Suppressor macrophage treated with lipopolysaccharide for 1 hour (primary cell): Measurements from ENCODE around the gene NSMCE1.

Experiments used
- DNase-seq, 3 donors: peaks; one replicate each; pipeline ENCODE4 v3.0.0-alpha.2; 2020 to 2022

Gene NSMCE1, protein sequence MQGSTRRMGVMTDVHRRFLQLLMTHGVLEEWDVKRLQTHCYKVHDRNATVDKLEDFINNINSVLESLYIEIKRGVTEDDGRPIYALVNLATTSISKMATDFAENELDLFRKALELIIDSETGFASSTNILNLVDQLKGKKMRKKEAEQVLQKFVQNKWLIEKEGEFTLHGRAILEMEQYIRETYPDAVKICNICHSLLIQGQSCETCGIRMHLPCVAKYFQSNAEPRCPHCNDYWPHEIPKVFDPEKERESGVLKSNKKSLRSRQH

DNA sequence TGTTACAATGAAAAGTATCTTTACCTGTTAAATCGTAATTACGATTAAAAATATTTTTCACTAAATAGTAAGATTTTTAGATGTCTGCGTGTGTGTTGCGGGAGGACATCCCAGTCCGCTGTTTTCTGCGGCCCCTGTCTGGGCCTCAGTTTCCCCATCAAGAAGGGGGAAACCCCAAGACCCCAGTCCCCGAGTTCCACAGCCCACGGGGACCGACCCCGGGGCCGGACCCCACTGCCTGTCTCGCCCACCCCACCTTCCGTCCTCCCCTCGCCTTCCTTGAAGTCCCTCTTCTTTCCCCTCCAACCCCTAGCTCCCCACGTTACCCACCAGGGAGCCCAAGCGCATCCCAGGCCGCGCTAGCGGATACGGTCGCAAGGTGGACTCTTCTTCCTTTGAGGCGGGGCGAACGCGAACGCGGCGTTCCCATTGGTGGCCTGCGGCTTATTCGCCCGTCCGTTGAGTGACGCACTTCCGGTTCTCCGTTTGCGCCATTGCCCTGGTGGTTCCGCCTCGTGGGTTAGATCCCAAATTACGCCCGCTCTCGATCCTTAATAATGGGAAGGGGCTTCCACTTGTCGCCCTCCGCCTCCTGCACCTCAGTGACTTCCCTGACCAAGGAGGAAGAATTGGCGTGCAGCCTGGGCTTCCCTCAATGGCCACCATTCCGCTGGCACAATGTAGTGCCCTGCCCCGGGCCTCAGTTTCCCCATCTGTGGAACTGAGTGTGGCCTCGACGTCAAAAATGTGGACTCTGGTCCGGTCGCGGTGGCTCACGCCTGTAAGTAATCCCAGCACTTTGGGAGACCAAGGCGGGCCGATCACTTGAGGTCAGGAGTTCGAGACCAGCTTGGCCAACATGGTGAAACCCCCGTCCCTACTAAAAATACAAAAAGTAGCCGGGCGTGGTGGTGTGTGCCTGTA lies at the start of gene NSMCE1:
Gene NSMCE1 (minus strand): TSS at position 397 of the 924 bp plus-strand sequence. CDS start 11,202 bp downstream, outside the sequence.
- DNase-seq, result peak; percentile 98 to 99 (median 98)

DNA sequence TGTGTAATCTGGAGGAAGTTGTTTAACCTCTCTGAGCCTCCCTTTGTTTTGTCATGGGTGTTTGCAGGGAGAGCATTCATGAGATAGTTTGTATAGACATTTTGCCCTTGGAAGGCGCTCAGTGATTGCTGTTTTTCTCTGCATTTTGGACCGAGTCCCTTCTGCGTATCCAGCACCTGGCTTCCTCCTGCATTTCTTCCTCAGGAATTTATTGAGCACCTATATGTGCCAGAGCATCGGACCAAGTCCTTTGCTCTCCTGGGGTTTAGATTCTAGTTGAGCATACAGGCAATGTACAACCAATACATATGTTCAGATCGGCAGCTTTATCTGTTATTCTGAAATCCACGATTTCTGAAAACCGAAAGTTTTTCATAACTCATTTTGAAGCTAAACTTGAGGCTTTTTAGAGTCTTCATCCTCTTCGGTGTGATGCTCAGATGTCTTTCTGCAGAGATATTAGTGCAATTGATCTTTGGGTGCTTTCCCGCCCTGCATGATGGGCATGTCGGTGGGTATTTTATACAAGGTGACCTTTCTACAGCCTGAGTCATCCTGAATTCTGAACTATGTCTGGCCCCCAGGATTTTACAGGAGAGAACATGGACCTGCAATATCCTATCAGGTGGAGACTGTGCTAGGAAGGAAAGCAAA lies 49.3 kb upstream of the NSMCE1 start:
- no peak for DNase-seq

DNA sequence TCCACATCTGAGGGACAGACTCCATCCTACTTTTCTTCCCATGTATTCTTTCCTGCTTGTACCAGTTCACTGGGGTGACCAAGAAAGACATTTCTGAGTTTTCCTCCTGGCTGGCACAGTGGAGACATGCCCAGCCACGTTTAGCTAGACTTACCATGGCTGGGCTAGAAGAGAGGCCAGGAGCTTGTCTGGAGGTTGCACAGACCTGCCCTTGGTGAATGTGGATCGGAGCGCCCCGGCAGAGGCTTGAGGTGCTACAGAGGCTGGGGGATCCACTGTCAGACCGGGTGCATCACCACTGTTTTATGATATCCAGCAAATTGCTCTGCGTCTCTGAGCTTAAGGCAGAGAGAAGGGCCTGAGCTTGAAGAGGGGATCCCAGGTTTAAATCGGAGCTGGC lies 48.7 kb upstream of the NSMCE1 start:
- DNase-seq, result no peak

DNA sequence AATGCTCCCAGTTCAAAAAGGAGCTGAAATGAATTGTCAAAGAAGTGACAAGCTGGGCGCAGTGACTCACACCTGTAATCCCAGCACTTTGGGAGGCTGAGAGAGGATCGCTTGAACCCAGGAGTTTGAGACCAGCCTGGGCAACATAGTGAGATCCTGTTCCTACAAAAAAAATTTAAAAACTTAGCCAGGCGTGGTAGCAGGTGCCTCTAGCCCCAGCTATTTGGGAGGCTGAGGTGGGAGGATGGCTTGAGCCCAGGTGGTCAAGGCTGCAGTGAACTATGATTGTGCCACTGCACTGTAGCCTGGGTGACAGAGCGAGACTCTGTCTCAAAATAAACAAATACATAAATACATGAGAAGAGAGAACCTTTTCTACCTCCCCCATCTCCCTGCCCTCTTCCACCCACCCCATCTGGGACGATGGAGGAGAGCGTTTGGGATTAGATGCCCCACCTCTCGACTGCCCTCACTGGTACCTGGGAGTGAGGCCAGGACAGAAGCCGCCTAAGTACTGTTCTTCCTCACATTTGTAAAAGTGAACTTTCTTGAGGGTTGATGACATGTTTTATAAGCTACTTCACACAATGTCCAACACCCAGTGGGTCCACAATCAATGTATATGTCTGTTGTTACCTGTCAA lies 47.6 kb upstream of the NSMCE1 start:
- no peak for DNase-seq

DNA sequence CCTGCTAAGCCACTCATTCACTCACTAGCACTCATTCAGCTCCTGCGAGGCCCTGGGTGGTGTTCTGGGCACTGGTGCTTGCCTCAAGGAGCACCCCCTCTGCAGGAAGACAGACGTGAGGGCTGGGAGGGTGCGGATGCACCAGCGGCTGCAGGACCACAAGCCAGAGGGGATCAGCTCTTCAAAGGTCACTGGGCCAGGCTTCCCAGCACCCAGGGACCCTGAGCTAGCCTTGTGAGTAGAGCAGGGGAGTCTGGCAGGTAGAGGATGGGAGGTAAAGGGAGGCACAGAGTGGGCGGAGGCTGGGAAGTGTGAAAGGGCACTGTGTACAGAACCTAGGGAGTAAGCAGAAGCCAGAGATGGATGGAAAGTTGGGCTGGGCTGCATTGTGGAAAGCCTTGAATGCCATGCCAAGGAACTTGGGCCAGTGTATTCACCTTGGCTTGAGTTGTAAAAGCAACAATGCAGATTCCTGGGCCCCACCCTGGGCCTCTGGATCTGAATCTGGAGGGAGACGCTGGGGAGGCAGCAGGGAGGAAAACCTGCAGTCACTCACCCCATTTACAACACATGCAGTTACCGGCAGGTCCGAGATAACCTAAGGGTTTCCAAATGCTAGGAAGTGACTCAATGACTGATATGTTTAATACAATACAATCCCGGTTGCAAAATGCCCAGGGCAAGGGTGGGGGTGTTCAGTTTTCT lies 46.9 kb upstream of the NSMCE1 start:
- peak; percentile 54 to 78 (median 61) for DNase-seq

DNA sequence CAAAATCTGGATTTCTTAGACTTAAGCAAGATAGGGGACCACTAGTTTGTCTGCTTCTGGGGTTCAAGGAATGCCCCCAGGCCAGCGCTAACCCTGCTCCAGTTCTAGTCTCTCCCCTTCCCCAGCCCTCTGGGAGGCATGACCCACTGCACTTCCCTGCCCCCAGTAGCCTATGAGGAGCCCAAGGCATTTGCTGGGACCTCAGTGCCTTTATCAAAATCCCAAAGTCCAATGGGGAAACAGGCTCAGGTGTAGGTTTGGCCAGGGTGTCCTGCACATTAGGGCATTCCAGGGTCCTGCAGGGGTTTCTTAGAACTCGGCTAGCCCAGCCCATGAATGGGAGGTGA lies 46.4 kb upstream of the NSMCE1 start:
- DNase-seq, result no peak

DNA sequence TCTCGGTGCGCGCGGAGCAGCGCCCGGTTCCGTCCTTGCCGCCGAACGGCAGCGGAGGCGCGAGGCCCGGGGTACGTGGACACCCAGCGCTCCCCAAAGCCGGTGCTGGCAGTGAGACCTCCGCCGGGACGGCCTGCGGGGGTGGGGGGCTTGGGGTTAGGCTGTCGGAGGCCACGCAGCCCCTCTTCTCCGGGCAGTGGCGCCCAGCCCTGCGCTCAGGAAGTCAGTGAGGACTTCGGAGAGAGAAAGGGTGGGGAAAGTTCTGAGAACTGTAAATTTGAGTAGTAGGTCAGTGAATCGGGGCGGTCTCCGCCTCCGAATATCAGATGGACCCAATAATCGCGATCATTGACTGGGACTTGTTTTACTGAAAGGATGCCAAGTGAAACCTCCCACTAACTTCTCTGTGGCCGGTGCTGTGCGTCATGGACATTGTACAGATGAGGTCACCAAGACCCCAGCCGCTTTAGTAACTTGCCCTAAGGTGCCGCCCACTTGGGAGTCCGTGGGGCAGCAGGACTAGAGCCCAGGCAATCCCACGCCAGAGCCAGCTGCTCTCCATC lies 45.7 kb upstream of the NSMCE1 start:
- DNase-seq, result peak; percentile 91 to 95 (median 91)

DNA sequence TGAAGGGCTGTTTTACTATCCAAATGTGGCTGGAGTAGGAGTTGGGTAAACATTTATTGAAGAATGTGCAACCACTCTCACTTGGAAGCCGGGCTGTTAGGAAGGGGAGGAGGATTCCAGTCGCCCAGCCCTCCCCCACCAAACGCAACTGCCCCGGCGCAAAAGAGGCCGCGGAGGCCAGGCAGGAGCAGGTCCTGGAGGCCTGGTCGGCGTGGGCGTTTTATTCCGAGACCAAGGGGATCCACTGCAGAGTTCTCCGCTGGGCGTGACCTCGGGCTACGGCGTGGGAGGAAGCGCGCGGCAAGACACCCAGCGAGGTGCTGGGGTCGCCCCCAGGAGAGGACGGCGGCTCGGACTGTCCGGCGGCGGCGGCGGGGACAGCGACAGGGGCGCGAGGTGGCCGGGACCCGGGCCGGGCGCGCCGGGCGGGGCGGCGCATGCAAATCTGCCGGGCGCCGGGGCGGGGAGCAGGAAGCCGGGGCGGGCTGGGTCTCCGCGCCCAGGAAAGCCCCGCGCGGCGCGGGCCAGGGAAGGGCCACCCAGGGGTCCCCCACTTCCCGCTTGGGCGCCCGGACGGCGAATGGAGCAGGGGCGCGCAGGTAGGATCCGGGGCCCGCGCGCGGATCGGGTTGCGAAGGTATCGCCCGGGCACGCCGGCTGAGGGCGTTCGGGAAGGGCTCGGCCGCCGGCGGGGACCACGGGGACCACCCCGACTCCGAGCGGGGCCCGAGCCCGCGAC lies 45.0 kb upstream of the NSMCE1 start, which contains the start of gene IL4R:
Gene IL4R (plus strand): TSS at position 553 of the 739 bp plus-strand sequence. CDS start 26,230 bp downstream, outside the sequence.
- peak; percentile 96 to 97 (median 96) for DNase-seq

DNA sequence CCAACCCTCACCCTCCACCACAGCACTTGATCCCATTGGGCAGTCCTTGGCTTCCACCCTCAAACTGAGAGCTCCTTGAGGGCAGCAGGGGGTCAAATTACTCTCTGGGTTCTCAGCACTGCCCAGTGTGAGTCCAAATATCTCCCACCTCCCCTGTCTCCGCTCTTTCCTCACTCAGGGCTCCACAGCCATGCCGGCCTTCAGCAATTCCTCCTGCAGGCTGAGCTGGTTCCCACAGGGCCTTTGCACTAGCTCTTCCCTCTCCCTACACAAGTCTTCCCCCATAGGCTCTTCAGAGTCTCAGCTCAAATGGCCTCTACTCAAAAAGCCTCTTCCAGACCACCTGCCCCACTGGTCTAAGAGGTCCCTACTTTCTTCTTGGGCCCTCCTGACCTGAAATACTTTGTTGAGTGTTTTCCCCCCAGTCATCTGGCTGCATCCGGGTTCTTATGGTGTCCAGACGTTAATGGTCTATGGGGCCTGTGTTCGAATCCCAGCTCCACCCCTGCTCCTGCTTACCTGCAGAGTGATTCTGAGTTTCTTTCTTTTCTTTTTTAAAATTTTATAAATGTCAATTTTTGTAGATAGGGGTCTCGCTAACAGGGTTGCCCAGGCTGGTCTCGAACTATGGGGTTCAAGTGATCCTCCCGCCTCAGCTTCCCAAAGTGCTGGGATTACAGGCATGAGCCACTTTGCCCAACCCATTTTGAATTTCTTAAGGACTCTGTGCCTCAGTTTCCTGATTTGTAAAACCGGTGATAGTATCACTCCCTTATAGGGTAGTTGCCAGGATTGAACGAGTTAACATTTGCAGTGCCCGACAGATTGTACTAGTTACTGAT lies 44.2 kb upstream of the NSMCE1 start:
- DNase-seq, result no peak

DNA sequence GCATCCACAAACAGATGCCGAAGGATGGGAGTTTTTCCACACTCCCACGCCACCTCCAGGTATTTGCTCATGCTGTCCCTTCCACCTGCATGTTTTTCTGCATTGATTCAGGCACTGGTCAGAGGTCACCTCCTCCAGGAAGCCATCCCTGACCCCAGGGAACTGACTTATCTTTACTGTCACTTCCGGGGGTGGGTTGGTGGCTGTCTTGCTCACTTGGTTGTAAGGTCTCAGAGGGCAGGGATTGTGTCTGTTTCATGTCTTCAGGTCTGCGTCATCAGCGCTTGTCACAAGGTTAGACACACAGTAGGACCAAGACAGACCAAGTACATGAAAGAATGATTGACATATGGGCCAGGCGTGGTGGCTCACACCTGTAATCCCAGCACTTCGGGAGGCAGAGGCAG lies 43.3 kb upstream of the NSMCE1 start:
- DNase-seq, result peak in 1 of 3 donors; percentile 24

DNA sequence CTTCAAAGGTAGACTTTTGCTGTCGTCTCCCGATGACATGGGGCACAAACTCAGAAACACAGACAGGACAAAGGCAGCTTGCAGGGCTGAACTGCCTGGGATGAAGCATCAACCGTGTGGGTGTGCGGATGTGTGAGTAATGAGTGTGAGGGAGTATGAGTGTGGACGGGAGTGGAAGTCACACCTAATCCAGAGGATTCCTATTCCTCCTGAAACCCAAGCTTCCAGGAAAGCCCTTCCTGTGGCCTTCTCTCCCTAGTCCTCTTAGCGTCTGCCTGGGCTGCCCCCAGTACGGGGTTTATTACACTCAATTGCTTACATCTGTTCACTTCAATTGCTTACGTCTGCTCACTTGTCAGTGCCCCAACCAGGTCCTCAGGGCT lies 42.9 kb upstream of the NSMCE1 start:
- peak; percentile 45 to 51 (median 46) for DNase-seq

DNA sequence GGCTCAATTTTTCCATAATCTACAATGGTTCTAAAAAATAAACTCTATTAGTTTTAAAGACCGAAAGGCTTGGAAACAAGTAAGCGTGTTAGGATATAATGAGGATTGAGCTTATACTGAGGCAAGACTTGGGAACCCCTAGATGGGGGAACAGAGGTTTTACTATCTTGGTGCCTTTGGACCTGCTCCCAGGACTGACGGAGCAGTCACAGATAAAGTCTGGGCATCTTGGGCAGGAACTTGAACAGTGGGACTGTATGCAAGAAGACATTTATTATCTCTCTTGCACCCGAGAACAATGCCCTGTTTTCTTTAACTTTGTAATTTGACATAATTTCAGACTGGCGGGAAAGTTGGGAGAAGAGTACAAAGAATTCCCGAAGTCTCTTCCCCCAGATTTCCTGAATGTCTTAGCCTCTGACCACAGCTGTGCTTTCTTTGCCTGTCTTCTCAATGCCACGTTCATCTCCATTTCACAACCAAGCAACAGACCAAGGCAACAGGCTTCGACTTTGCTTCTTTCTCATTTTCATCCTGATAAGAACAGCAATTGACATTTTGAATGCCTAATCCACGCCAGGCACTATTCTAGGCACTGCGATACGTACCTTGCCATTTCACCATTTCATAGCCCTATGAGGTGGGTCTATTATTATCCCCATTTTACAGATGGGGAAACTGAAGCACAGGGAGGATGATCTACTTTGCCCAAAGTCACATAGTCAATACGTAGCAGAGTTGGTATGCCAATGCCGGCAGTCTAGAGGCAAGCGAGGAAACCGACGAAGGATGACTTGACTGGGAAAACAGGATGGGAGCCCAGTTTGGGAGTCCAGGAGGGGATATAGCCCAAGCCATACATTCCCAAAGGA lies 42.2 kb upstream of the NSMCE1 start:
- DNase-seq, result no peak

DNA sequence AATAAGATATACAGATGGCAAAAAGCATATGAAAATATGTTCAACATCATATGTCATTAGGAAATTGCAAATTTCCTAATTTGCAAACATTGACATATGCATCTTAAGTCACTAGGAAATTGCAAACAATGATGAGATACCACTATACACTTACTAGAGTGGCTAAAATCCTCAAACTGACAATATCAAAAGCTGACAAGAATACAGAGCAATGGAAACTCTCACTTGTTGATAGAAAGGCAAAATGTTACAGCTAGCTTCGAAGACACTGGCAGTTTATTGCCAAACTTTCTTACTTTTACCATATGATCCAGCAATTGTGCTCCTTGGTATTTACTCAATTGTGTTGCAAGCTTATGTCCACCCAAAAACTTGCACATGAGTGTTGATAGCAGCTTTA lies 40.2 kb upstream of the NSMCE1 start:
- DNase-seq, result no peak

DNA sequence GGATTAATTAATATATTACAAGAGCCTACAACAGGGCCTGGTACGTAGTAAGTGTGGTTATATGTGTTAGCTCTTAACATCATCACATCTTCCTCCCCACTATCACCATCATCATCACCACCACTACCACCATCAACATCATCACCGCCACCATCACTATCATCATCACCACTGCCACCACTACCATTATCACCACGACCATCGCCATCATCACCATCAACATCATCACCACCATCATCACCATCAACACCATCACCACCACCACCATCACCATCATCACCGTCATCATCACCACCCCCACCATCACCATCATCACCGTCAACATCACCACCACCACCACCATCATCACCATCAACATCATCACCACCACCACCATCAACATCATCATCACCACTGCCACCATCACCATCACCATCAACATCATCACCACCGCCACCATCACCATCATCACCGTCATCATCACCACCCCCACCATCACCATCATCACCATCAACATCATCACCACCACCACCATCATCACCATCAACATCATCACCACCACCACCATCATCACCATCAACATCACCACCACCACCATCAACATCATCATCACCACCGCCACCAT lies 37.4 kb upstream of the NSMCE1 start:
- DNase-seq, result no peak

DNA sequence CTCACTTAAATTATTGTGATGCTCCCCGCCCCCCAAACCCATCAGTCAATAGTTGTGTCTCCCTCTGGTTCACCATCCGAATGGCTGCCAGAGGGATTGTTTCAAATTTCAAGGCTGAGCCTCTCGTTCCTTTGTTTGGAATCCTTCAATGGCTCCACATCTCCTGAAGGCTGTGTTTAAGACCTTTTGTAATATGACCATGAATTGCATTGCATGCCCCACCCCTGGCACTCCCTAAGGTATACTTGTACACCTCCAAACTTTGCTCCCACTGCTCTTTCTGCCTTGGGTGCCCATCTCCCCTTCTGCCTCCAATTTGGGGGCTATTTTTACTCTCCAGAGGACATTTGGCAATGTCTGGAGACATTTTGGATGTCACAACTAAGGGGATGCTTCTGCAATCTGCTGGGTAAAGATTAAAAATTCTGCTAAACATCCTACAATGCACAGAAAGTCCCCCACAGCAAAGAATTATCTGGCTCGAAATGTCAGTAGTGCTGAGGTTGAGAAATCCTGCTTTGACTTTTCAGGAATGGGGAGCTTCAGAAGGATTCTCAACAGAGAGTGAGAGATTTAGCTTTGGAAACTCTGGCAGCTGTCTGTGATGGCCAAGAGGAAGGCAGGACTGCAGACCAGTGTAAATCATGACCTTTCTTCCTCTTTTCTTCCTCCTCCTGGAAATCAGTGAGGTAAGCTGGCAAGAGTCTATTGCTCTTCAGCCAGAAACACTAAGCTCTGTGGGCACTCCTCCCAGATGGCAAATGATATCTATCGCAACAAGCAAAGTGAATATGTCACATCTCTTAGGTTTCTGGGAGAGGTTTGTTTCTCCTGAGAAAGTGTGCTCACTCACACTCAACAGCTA lies 36.5 kb upstream of the NSMCE1 start:
- DNase-seq, result peak; percentile 52 to 70 (median 62)

DNA sequence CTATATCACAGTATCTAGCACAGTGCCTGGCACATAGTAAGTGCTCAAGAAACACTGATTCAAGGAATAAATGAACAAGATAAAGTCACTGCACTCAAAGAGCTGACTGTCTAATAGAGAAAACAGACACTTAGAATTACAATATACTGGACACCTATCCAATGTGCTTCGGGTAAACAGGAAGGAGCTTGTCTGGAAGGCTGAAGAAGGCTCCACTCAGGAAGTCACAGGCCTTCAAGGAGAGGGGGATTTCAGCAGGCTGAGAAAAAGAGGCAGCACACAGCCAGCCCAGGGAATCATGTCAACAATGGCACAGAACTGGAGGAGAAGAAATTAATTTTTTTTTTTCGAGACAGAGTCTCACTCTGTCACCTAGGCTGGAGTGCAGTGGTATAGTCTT lies 35.5 kb upstream of the NSMCE1 start:
- no peak for DNase-seq

DNA sequence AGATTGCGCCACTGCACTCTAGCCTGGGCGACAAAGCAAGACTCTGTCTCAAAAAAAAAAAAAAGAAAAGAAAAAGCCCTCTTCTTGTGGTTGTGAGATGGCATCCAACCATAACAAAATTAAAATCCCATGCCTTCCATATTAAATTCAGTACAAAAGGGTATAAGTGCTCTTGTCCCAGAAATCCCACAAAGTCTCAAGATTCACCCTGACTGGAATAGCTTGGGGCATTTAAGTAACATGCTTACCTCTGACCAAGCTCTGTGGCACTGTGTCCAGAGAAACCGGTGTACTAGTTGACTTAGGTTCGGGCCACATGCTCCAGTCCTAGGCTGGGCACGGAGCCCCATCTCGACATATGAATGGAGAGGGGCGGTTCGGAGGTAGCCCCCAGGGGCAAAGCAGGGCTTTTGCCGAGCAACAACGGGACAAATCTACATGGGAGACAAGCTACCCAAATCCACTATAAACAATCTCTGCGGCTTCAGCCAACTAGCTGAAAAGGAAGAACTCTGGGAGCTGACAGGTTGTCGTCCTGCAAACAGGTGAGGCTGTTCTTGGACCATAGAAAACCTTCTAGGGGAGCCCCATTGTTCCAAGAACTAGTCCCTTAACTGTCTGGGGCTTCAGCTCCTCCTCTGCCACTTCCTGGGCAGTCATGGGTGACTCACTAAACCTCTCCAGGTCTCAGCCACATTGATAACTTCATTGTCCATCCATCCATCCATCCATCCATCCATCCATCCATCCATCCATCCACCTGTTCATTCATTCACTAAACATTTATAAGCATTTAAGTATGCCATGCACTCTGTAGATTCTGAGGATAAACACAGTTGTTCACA lies 34.9 kb upstream of the NSMCE1 start:
- DNase-seq, result no peak
